BLaER1 treated with 17β-estradiol and CSF1 and Interleukin-3, amounts not matched to agents 10 nM and 100 nM (cell line): Measurements from ENCODE around the gene NHERF1.

Experiments
- H3K27ac ChIP-seq, 11 experiments: shearing (Covaris generic); formaldehyde crosslinking; 2 replicates each; pipeline ENCODE4 v1.8.1; 2022
- H3K27me3 ChIP-seq, 11 experiments: shearing (Covaris generic); formaldehyde crosslinking; 2 replicates each; pipeline ENCODE4 v1.8.1; 2022
- H3K36me3 ChIP-seq, 11 experiments: shearing (Covaris generic); formaldehyde crosslinking; 2 replicates each; pipeline ENCODE4 v1.8.1; 2022
- H3K4me1 ChIP-seq, 10 experiments: shearing (Covaris generic); formaldehyde crosslinking; 2 replicates each; pipeline ENCODE4 v1.8.1; 2022
- H3K4me2 ChIP-seq, 11 experiments: shearing (Covaris generic); formaldehyde crosslinking; 2 replicates each; pipeline ENCODE4 v1.8.1; 2022
- H3K4me3 ChIP-seq, 10 experiments: shearing (Covaris generic); formaldehyde crosslinking; 2 replicates each; pipeline ENCODE4 v1.8.1; 2022
- H3K9ac ChIP-seq, 11 experiments: shearing (Covaris generic); formaldehyde crosslinking; 2 replicates each; pipeline ENCODE4 v1.8.1; 2022
- H3K9me3 ChIP-seq, 11 experiments: shearing (Covaris generic); formaldehyde crosslinking; replicated peaks in 1 of 11; 2 replicates each; pipeline ENCODE4 v1.8.1; 2022
- H4K20me1 ChIP-seq, 11 experiments: shearing (Covaris generic); formaldehyde crosslinking; 2 replicates each; pipeline ENCODE4 v1.8.1; 2022
- Cebpa-rat ChIP-seq, 11 experiments: shearing (Covaris generic); IDR thresholded peaks; 2 replicates each; pipeline ENCODE4 v1.8.1; 2022

The NHERF1 gene

GRCh38 chr17:74786431-74787055 lies 38.1 kb downstream of the NHERF1 start:
- Histone ChIP-seq H4K20me1 (peaks cover 0 to 60% (median 15%) of the 10 kb centered on the region in 11 experiments; a peak in 10 of 22 replicates), H3K27ac (peak overlapping the region in 9 of 11 experiments; percentile 4 to 92 (median 77); a peak in 16 of 22 replicates), H3K36me3 (peaks cover 14 to 94% (median 56%) of the 10 kb centered on the region in 11 experiments; a peak in 20 of 22 replicates), H3K4me2 (peak overlapping the region; percentile 43 to 97 (median 89)), H3K4me3 (peak overlapping the region in 5 of 10 experiments; percentile 12 to 54 (median 35); a peak in 7 of 20 replicates), H3K9me3 (no peaks in the 10 kb centered on the region), H3K9ac (peak overlapping the region in 10 of 11 experiments; percentile 19 to 75 (median 56); a peak in 14 of 22 replicates), H3K4me1 (peaks cover 55 to 100% (median 83%) of the 10 kb centered on the region in 10 experiments), H3K27me3 (no peaks in the 10 kb centered on the region; a peak in 1 of 22 replicates)
- TF ChIP-seq Cebpa-rat (IDR thresholded peaks at IDR 0.05) = peak; percentile 11 to 88 (median 64); a peak in 13 of 22 replicates

- H3K27me3 ChIP-seq = no peaks in the 10 kb centered on the region
- no peak for TF ChIP-seq Cebpa-rat (IDR thresholded peaks at IDR 0.05)
- peaks cover 30 to 64% (median 45%) of the 10 kb centered on the region in 10 experiments for H3K4me1 ChIP-seq
- H3K4me2 ChIP-seq = peak overlapping the region; percentile 62 to 89 (median 75)
- H3K9me3 ChIP-seq = no peaks in the 10 kb centered on the region
- H3K36me3 ChIP-seq = peaks cover 24 to 94% (median 69%) of the 10 kb centered on the region in 11 experiments
- H3K9ac ChIP-seq = peak overlapping the region in 10 of 11 experiments; percentile 14 to 44 (median 28); a peak in 7 of 22 replicates
- peak overlapping the region in 8 of 11 experiments; percentile 17 to 61 (median 48); a peak in 17 of 22 replicates for H3K27ac ChIP-seq
- peaks cover 0 to 62% (median 30%) of the 10 kb centered on the region in 11 experiments; a peak in 18 of 22 replicates for H4K20me1 ChIP-seq
- H3K4me3 ChIP-seq = peak overlapping the region in 1 of 10 experiments; percentile 13; a peak in 1 of 20 replicates
Measured at GRCh38 chr17:74790161-74791058, 42.0 kb downstream of the NHERF1 start.

- no peak overlapping the region for H3K9ac ChIP-seq
- peaks cover 20 to 59% (median 36%) of the 10 kb centered on the region in 10 experiments for H3K4me1 ChIP-seq
- H3K27me3 ChIP-seq = no peaks in the 10 kb centered on the region
- H3K27ac ChIP-seq = no peak overlapping the region
- TF ChIP-seq Cebpa-rat (IDR thresholded peaks at IDR 0.05) = no peak
- no peak overlapping the region for H3K4me3 ChIP-seq
- H3K36me3 ChIP-seq = peaks cover 29 to 99% (median 84%) of the 10 kb centered on the region in 11 experiments
- no peaks in the 10 kb centered on the region for H3K9me3 ChIP-seq
- H3K4me2 ChIP-seq = no peak overlapping the region
- H4K20me1 ChIP-seq = peaks cover 3 to 64% (median 49%) of the 10 kb centered on the region in 11 experiments; a peak in 18 of 22 replicates
Measured at GRCh38 chr17:74792586-74793105, 44.2 kb downstream of the NHERF1 start.

GRCh38 chr17:74795327-74796020 lies 47.0 kb downstream of the NHERF1 start:
- H3K36me3 ChIP-seq = peaks cover 47 to 99% (median 89%) of the 10 kb centered on the region in 11 experiments
- TF ChIP-seq Cebpa-rat (IDR thresholded peaks at IDR 0.05) = no peak

GRCh38 chr17:74796211-74796610 lies 47.8 kb downstream of the NHERF1 start:
- peaks cover 47 to 99% (median 91%) of the 10 kb centered on the region in 11 experiments for H3K36me3 ChIP-seq
- peaks cover 7 to 93% (median 66%) of the 10 kb centered on the region in 11 experiments; a peak in 18 of 22 replicates for H4K20me1 ChIP-seq
- H3K9me3 ChIP-seq = no peaks in the 10 kb centered on the region
- no peak overlapping the region for H3K9ac ChIP-seq
- no peaks in the 10 kb centered on the region for H3K27me3 ChIP-seq
- no peak overlapping the region for H3K4me3 ChIP-seq
- no peak for TF ChIP-seq Cebpa-rat (IDR thresholded peaks at IDR 0.05)
- H3K27ac ChIP-seq = no peak overlapping the region
- H3K4me2 ChIP-seq = 0 out of 22 replicates have a peak overlapping the region, but pooled peaks of 1 of the 11 experiments have one; percentile 29
- H3K4me1 ChIP-seq = peaks cover 6 to 31% (median 23%) of the 10 kb centered on the region in 10 experiments

More at GRCh38 chr17:74795327-74796020, 47.0 kb downstream of the NHERF1 start:
- no peak overlapping the region for H3K4me2 ChIP-seq
- H3K27ac ChIP-seq = no peak overlapping the region
- peaks cover 7 to 85% (median 62%) of the 10 kb centered on the region in 11 experiments; a peak in 18 of 22 replicates for H4K20me1 ChIP-seq
- H3K9me3 ChIP-seq = no peaks in the 10 kb centered on the region
- peaks cover 13 to 39% (median 31%) of the 10 kb centered on the region in 10 experiments for H3K4me1 ChIP-seq
- no peaks in the 10 kb centered on the region for H3K27me3 ChIP-seq
- H3K9ac ChIP-seq = no peak overlapping the region
- no peak overlapping the region for H3K4me3 ChIP-seq

GRCh38 chr17:74796866-74797265 lies 48.4 kb downstream of the NHERF1 start:
- peak overlapping the region in 9 of 11 experiments; percentile 8 to 49 (median 26); a peak in 10 of 22 replicates for H3K4me2 ChIP-seq
- H3K27me3 ChIP-seq = no peaks in the 10 kb centered on the region
- TF ChIP-seq Cebpa-rat (IDR thresholded peaks at IDR 0.05) = no peak

GRCh38 chr17:74797824-74798223 lies 49.4 kb downstream of the NHERF1 start:
- H3K4me1 ChIP-seq = peaks cover 0 to 26% (median 19%) of the 10 kb centered on the region in 10 experiments; a peak in 17 of 20 replicates
- H3K27me3 ChIP-seq = no peaks in the 10 kb centered on the region
- H3K9ac ChIP-seq = peak overlapping the region in 1 of 11 experiments; percentile 11; a peak in 1 of 22 replicates
- peaks cover 47 to 100% (median 99%) of the 10 kb centered on the region in 11 experiments for H3K36me3 ChIP-seq
- no peak overlapping the region for H3K27ac ChIP-seq
- no peak overlapping the region for H3K4me3 ChIP-seq
- peaks cover 7 to 98% (median 77%) of the 10 kb centered on the region in 11 experiments; a peak in 18 of 22 replicates for H4K20me1 ChIP-seq
- peak overlapping the region in 9 of 11 experiments; percentile 8 to 49 (median 26); a peak in 11 of 22 replicates for H3K4me2 ChIP-seq
- no peak for TF ChIP-seq Cebpa-rat (IDR thresholded peaks at IDR 0.05)
- H3K9me3 ChIP-seq = no peaks in the 10 kb centered on the region

More at GRCh38 chr17:74796866-74797265, 48.4 kb downstream of the NHERF1 start:
- Histone ChIP-seq H3K9me3 (no peaks in the 10 kb centered on the region), H4K20me1 (peaks cover 7 to 97% (median 72%) of the 10 kb centered on the region in 11 experiments; a peak in 18 of 22 replicates), H3K36me3 (peaks cover 47 to 100% (median 97%) of the 10 kb centered on the region in 11 experiments), H3K4me1 (peaks cover 0 to 26% (median 19%) of the 10 kb centered on the region in 10 experiments; a peak in 18 of 20 replicates), H3K27ac (no peak overlapping the region), H3K9ac (peak overlapping the region in 1 of 11 experiments; percentile 18; a peak in 1 of 22 replicates), H3K4me3 (no peak overlapping the region)
